Neural cell (in vitro differentiated cells): ENCODE data around the gene ZNF638. TPM values are rescaled to one million over a fixed set of nuclear protein-coding genes. Genes with fewer than 3 reads are reported as not detected.

ENCODE experiments used
- H2AFZ ChIP-seq: fragments of 200-600, 300-800 bp; sonication (generic), shearing (Covaris generic); 2 replicates; pipeline ENCODE4 v1.6.0; 2014; ENCODE audit warnings: low read depth, mild to moderate bottlenecking, antibody characterized with exemption, low read length, moderate library complexity
- H3F3A ChIP-seq: fragments of 200-600 bp; shearing (Covaris generic); 2 replicates; pipeline ENCODE4 v1.6.1; 2016; ENCODE audit warnings: mild to moderate bottlenecking, moderate library complexity, mixed read lengths, antibody characterized with exemption, low read length; ENCODE audit not compliant: insufficient read depth, poor library complexity, severe bottlenecking
- H3K27ac ChIP-seq: fragments of 200-600, 300-800 bp; sonication (generic), shearing (Covaris generic); 2 replicates; pipeline ENCODE4 v1.5.1; 2014; ENCODE audit warnings: mild to moderate bottlenecking, low read length, moderate library complexity
- H3K27me3 ChIP-seq: fragments of 300-800, 200-600 bp; sonication (generic), shearing (Covaris generic); 2 replicates; pipeline ENCODE4 v1.6.0; 2014; ENCODE audit warnings: mild to moderate bottlenecking, low read depth, low read length, moderate library complexity; ENCODE audit not compliant: insufficient read depth
- H3K36me3 ChIP-seq: fragments of 300-800, 200-600 bp; sonication (generic), shearing (Covaris generic); 2 replicates; pipeline ENCODE4 v1.5.1; 2014; ENCODE audit warnings: mild to moderate bottlenecking, antibody characterized with exemption, low read length, moderate library complexity; ENCODE audit not compliant: insufficient read depth
- H3K4me2 ChIP-seq: fragments of 300-800, 200-600 bp; sonication (generic), shearing (Covaris generic); 2 replicates; pipeline ENCODE4 v1.6.0; 2014; ENCODE audit warnings: mild to moderate bottlenecking, low read length
- H3K4me3 ChIP-seq: fragments of 300-800, 200-600 bp; sonication (generic), shearing (Covaris generic); 2 replicates; pipeline ENCODE4 v1.5.1; 2014; ENCODE audit warnings: mild to moderate bottlenecking, low read length, moderate library complexity
- H3K79me2 ChIP-seq: fragments of 200-600 bp; shearing (Covaris generic); replicated peaks from 2 replicates; pipeline ENCODE4 v1.6.0; 2014; ENCODE audit warnings: mild to moderate bottlenecking, low read length, moderate library complexity; ENCODE audit not compliant: insufficient read depth
- H3K9ac ChIP-seq: fragments of 300-800, 200-600 bp; sonication (generic), shearing (Covaris generic); 2 replicates; pipeline ENCODE4 v1.6.1; 2016; ENCODE audit warnings: mild to moderate bottlenecking, low read length, mixed read lengths
- H3K9me2 ChIP-seq: fragments of 200-600 bp; shearing (Covaris generic); 2 replicates; pipeline ENCODE4 v1.6.1; 2016; ENCODE audit warnings: mild to moderate bottlenecking, low read length, mixed read lengths; ENCODE audit not compliant: insufficient read depth
- H3K9me3 ChIP-seq: fragments of 200-600, 300-800 bp; sonication (generic), shearing (Covaris generic); 2 replicates; pipeline ENCODE4 v1.6.1; 2016; ENCODE audit warnings: mild to moderate bottlenecking, mixed run types, low read length, moderate library complexity, mixed read lengths
- H4K20me1 ChIP-seq: fragments of 200-600 bp; shearing (Covaris generic); 2 replicates; pipeline ENCODE4 v1.6.1; 2016; ENCODE audit warnings: mild to moderate bottlenecking, mixed run types; ENCODE audit not compliant: insufficient read depth
- EP300 ChIP-seq: fragments of 450-650 bp; conservative IDR thresholded peaks from 2 replicates; pipeline ENCODE4 v1.6.1; 2014; ENCODE audit warnings: antibody characterized with exemption, mild to moderate bottlenecking, moderate library complexity; ENCODE audit not compliant: poor library complexity, severe bottlenecking
- EZH2 ChIP-seq: fragments of 200-600, 300-800 bp; shearing (Covaris generic), sonication (generic); IDR thresholded peaks from 2 replicates; pipeline ENCODE4 v1.6.1; 2014; ENCODE audit warnings: antibody characterized with exemption, low read length, borderline replicate concordance, mild to moderate bottlenecking; ENCODE audit not compliant: insufficient read depth, poor library complexity, severe bottlenecking
- MXI1 ChIP-seq: fragments of 450-650 bp; conservative IDR thresholded peaks from 2 replicates; pipeline ENCODE4 v1.6.1; 2014; ENCODE audit warnings: antibody characterized with exemption, mild to moderate bottlenecking; ENCODE audit not compliant: poor library complexity, severe bottlenecking
- POLR2AphosphoS5 ChIP-seq: IDR thresholded peaks from 2 replicates; pipeline ENCODE4 v1.6.1; 2012
- RAD21 ChIP-seq: fragments of 450-650 bp; conservative IDR thresholded peaks from 2 replicates; pipeline ENCODE4 v1.6.1; 2014; ENCODE audit warnings: antibody characterized with exemption, mild to moderate bottlenecking, moderate library complexity
- SMC3 ChIP-seq: fragments of 450-650 bp; conservative IDR thresholded peaks from 2 replicates; pipeline ENCODE4 v1.6.1; 2014; ENCODE audit warnings: antibody characterized with exemption, mild to moderate bottlenecking, moderate library complexity; ENCODE audit not compliant: poor library complexity
- TAF1 ChIP-seq: IDR thresholded peaks from 2 replicates; pipeline ENCODE4 v1.6.1; 2012; ENCODE audit warnings: low read depth
- polyA plus RNA-seq: library from polyadenylated mRNA; depleted of rRNA; stranded (reverse); fragments of >200 nt; gene quantifications from 2 replicates; pipeline ENCODE4 v1.2.3, GENCODE V29; 2014
- TF ChIP-seq, protein P1 (sequence below): fragments of 450-650 bp; IDR thresholded peaks from 2 replicates; pipeline ENCODE4 v1.5.1; 2014; ENCODE audit warnings: antibody characterized with exemption, mild to moderate bottlenecking, moderate library complexity; ENCODE audit not compliant: poor library complexity, severe bottlenecking
- TF ChIP-seq, protein P2 (sequence below): IDR thresholded peaks from 2 replicates; pipeline ENCODE4 v1.6.1; 2012; ENCODE audit warnings: borderline replicate concordance

Gene ZNF638
- polyA plus RNA-seq, 1 donor from 2014 or later: 308 TPM

DNA sequence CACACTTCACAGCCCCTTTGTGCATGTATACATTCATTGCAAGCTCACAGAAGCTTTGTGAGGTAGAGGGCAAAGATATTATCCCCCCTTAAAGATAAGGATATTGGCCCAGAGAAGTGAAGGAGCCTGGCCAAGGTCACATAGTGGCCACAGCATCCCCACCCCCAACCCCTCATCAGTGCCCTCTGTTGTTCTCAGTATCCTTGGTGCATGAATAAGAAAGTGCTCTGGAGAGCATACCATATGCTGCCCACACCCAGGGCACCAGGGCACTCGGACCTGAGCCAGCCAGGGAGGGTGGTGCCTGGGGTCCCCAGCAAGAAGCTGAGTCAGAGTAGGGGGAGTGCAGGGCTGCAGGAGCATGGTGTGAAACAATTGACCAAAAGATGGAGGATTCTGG is 125.0 kb downstream of the ZNF638 start:
- Histone ChIP-seq H3K36me3 (no peaks in the 10 kb centered on the region), H3K4me3 (no peak overlapping the region), H4K20me1 (no peaks in the 10 kb centered on the region), H3K9ac (no peak overlapping the region), H3K4me2 (no peak overlapping the region), H3K27me3 (peaks cover 39% of the 10 kb centered on the region), H3K27ac (no peak overlapping the region), H3K79me2 (no peaks in the 10 kb centered on the region), H2AFZ (no peak overlapping the region), H3K9me3 (no peaks in the 10 kb centered on the region), H3K9me2 (no peaks in the 10 kb centered on the region), H3F3A (no peaks in the 10 kb centered on the region)
- TF ChIP-seq EP300: no peak
- TF ChIP-seq EZH2: no peak
- TF ChIP-seq, protein P1, sequence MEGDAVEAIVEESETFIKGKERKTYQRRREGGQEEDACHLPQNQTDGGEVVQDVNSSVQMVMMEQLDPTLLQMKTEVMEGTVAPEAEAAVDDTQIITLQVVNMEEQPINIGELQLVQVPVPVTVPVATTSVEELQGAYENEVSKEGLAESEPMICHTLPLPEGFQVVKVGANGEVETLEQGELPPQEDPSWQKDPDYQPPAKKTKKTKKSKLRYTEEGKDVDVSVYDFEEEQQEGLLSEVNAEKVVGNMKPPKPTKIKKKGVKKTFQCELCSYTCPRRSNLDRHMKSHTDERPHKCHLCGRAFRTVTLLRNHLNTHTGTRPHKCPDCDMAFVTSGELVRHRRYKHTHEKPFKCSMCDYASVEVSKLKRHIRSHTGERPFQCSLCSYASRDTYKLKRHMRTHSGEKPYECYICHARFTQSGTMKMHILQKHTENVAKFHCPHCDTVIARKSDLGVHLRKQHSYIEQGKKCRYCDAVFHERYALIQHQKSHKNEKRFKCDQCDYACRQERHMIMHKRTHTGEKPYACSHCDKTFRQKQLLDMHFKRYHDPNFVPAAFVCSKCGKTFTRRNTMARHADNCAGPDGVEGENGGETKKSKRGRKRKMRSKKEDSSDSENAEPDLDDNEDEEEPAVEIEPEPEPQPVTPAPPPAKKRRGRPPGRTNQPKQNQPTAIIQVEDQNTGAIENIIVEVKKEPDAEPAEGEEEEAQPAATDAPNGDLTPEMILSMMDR: no peak
- TF ChIP-seq TAF1: no peak
- TF ChIP-seq MXI1: no peak
- TF ChIP-seq RAD21: no peak
- no peak for TF ChIP-seq POLR2AphosphoS5
- no peak for TF ChIP-seq SMC3
- TF ChIP-seq, protein P2, sequence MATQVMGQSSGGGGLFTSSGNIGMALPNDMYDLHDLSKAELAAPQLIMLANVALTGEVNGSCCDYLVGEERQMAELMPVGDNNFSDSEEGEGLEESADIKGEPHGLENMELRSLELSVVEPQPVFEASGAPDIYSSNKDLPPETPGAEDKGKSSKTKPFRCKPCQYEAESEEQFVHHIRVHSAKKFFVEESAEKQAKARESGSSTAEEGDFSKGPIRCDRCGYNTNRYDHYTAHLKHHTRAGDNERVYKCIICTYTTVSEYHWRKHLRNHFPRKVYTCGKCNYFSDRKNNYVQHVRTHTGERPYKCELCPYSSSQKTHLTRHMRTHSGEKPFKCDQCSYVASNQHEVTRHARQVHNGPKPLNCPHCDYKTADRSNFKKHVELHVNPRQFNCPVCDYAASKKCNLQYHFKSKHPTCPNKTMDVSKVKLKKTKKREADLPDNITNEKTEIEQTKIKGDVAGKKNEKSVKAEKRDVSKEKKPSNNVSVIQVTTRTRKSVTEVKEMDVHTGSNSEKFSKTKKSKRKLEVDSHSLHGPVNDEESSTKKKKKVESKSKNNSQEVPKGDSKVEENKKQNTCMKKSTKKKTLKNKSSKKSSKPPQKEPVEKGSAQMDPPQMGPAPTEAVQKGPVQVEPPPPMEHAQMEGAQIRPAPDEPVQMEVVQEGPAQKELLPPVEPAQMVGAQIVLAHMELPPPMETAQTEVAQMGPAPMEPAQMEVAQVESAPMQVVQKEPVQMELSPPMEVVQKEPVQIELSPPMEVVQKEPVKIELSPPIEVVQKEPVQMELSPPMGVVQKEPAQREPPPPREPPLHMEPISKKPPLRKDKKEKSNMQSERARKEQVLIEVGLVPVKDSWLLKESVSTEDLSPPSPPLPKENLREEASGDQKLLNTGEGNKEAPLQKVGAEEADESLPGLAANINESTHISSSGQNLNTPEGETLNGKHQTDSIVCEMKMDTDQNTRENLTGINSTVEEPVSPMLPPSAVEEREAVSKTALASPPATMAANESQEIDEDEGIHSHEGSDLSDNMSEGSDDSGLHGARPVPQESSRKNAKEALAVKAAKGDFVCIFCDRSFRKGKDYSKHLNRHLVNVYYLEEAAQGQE: no peak

DNA sequence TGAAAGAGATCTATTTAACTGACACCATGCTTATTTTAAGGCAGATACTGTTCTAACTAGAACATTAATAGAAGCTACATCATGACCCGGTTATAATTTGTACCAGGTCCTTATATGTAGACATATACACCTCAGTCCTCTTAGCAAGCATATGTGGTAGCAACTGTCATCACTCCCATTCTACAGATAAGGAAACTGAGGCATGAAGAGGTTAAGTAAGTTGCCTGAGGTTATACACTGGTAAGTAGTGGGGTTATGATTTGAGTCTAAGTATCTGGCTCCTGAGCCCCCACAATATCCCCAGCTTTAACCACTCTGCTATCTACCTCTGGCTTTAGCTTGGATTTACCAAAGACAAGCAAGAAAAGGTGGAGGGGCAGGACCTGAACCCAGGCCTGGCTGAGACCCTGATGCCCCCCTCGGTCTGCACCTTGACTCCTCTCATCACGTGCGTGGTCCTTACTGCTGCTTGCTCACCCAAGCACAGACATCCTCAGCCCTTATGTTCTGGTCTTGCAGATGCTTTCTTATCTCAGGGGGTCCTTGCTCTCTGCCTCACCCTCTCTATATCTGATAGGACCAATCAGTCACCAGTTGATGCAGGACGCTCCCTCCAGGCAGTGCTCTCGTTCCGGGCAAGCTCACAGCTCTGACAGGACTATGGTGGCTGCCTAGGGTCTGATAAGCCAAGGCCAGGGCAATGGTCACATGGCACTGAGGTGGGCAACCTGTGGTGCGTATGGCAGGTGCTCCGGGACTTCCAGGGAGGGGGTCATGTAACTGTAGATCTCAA is 125.7 kb downstream of the ZNF638 start:
- H3K27ac ChIP-seq: no peak overlapping the region
- no peak overlapping the region for H2AFZ ChIP-seq
- H3K9me2 ChIP-seq: no peaks in the 10 kb centered on the region
- no peaks in the 10 kb centered on the region for H3K36me3 ChIP-seq
- H3K27me3 ChIP-seq: peaks cover 32% of the 10 kb centered on the region
- TF ChIP-seq, protein P2: no peak
- TF ChIP-seq RAD21: no peak
- TF ChIP-seq EP300: no peak
- no peak for TF ChIP-seq MXI1
- TF ChIP-seq, protein P1: no peak
- no peak for TF ChIP-seq EZH2
- no peak for TF ChIP-seq SMC3
- TF ChIP-seq POLR2AphosphoS5: no peak
- no peak for TF ChIP-seq TAF1
- H3K9me3 ChIP-seq: no peaks in the 10 kb centered on the region
- H4K20me1 ChIP-seq: no peaks in the 10 kb centered on the region
- H3K4me2 ChIP-seq: no peak overlapping the region
- no peaks in the 10 kb centered on the region for H3K79me2 ChIP-seq
- no peak overlapping the region for H3K9ac ChIP-seq
- no peaks in the 10 kb centered on the region for H3F3A ChIP-seq
- H3K4me3 ChIP-seq: no peak overlapping the region
